ENCODE data around the gene RRAS.
A peak's percentile ranks its signal among the peaks of the same experiment; 100 is the strongest.

The RRAS gene

DNA sequence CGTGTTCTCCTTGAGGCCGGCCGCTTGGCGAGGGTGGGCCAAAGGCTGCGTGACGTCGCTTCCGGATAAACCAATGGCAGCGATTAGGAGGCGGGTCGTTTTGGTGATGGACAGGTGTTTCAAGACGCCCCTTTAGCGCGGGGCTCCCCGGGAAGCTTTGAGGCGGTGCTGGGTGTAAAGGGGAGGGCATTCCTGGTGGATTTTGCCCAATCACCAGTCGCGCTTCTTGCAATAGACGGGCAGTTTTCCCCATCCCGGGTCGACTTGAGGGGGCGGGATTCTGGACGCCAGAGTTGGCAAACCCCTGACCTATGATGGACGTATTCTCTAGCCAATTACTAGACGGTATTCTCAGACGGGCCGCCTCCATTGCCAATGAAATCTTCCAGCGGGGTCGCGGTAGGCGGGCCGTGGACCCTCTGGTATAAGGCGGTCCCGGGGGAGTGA, 36.9 kb upstream of the RRAS start:
- DNase-seq, result peak; percentile 100

DNA sequence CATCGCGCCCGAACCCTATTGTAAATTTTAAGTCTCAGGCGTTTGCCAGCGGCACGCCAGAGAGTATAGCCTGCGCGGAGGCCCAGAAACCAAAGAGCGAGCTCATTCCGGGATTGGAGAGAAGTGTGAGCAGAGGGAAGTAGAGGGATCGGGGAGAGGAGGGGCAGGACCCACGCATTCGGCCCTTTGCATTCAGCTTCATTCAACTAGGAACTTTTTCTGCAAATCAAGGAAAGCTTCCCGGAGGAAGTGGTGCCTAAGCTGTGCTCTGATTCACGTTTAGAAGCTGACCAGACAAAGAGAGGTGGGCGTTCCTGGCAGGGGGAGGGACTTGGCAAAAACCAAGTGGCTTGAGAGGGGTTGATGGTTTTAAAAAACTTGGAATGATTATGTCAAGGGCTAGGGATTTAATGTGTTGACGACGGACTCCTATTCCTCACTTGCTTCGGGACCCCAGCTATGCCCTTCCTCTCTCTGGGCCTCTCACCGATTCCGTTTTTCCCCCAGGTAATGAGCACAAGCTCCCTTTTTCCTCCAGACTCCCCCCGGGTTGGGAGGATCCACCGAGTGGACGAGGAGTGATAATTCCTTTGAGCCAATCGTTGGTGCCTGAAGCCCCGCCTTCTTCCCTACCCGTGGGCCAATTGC, 36.3 kb upstream of the RRAS start:
- DNase-seq, result peak; percentile 81

DNA sequence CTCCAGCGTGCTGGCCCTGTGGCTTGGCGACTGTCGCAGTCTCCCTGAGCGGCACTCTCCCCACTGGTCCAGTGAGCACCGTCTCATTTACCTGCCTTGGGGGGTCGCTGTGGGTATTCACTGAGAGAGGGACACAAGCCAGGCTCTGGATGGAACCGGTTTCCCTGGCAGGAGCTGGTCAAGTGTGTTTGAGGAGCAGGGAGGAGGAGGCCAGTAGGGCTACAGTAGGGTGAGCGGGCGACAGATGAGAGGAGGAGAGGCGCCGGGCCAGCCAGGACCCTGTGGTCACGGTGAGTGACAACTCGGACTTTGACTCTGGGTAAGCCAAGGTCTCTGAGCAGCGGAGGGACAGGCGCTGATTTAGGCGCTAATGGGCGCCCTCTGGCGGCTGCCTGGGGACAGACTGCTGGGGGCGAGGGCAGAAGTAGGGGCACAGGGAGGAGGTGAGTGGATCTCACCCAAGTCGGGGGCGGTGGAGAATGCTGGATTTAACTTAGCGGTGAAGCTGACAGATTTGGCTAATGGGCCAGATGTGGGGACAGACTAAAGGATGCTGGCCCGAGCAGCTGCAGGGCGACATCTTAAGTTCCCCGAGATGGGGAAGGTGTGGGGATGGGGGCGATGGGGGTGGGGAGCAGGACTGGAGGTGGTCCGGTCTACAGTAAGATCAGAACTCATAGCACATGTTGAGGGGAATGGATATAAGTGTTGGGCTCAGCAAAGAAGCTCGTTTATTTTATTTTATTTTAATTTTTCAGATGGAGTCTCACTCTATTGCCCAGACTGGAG, 32.4 kb upstream of the RRAS start:
- peak; percentile 44 for DNase-seq

DNA sequence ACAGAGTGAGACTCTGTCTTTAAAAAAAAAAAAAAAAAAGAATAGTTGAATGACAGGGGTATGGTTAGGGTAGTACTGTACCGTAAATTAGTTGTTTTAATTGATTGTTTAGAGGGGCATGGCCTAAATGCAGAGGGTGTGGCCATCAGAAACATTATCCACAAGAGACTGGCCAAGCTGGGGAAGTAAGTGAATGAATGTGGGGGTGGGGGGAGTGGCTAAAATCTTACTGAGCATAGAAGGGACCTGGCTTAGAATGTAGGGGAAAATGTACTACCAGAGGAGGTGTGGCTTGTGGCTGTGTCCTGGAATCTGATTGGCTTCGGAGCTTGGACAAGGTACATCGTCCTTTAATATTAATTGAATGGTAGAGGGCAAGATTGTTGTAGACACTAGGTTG, 29.6 kb upstream of the RRAS start:
- DNase-seq, result no peak

DNA sequence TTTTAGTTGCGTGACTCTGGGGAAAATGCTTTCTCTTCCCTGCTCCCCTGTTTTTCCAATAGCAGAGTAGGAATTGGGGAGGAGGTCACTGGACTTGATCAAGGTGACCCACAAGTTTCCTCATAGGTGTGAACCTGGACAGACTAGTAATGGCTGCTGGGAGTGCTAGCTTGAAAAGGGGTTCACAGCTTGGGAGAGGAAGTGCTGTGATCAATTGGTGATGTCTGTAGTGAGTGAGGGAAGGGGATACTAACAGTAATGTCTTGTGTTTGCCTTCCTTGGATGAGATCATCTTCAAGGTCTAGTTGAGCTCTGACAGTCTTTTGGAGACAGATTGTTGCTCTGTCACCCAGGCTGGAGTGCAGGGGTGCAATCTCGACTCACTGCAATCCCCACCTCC, 27.5 kb upstream of the RRAS start:
- no peak for DNase-seq

DNA sequence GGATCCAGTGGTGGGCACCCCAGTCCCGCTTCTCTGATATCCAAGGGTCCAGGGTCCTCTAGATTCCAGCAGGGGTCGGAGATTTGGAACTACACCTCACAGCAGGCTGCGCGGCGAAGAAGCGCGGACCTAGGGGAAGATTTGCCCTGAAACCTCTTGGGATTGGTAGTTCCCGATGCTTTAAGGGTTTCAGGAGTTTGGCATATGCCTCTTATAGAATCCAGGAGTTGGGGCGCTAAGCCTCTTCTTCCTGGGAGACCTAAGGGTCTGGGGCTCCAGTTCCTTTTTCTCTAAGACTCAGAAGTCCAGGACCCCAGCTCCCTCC, 26.1 kb upstream of the RRAS start:
- DNase-seq, result no peak

DNA sequence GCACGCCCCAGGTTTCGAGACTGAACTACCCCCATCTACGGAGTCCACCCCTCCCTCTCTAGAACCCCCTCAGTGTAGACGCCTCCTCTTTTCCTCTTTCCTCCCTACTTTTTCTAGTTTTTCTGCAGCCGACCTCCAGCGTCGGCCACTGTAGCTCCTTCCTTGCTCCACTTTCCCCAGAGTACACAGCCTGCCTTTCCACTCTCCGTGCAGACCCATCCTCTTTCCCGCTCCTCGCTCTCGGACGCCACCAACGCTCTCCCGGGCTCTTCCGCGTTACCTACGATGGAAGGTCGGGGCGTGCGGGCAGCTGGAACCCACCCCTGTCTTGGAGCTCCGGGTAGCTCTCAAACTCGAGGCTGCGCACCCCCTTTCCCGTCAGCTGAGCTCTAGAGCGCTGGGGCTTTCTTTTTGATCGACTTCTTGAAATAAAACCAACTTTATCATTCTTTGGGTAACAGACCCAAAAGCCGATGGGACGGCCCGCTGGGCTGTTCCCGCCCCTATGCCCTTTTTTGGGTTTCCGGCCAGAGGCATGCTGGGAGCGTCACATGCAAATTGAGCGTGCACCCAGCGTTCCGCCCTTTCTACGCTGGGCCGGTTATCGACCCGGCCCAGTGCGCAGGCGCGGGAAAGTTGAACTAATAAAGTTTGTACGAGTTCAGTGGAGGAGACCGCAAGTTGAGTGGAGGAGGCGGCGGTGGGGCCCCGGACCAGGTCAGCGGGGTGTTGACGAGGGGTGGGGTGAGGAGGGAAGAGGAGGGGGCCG, 25.6 kb upstream of the RRAS start, which contains the start of the genes BCL2L12 and IRF3:
Gene BCL2L12 (plus strand): TSS at position 583 of the 769 bp plus-strand sequence. CDS start 760 bp downstream, outside the sequence.
Gene IRF3 (minus strand): TSS at position 507 of the 769 bp plus-strand sequence. CDS start 1,019 bp downstream, outside the sequence.
- DNase-seq, result peak; percentile 92

DNA sequence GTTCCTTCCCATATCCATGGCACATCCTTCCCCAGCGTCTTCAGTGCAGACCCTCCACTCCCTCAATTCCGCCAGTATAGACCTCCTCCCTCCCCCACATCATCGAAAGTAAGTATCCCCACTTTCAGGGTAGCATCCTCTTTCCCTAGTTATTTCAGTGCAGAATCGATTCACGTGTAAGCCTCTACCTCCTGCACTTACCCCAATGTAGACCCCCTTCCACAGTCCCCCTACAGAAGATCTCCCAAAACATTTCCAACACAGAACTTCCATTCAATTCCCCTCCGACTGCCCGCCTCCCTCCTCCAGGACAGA, 25.1 kb upstream of the RRAS start:
- no peak for DNase-seq

DNA sequence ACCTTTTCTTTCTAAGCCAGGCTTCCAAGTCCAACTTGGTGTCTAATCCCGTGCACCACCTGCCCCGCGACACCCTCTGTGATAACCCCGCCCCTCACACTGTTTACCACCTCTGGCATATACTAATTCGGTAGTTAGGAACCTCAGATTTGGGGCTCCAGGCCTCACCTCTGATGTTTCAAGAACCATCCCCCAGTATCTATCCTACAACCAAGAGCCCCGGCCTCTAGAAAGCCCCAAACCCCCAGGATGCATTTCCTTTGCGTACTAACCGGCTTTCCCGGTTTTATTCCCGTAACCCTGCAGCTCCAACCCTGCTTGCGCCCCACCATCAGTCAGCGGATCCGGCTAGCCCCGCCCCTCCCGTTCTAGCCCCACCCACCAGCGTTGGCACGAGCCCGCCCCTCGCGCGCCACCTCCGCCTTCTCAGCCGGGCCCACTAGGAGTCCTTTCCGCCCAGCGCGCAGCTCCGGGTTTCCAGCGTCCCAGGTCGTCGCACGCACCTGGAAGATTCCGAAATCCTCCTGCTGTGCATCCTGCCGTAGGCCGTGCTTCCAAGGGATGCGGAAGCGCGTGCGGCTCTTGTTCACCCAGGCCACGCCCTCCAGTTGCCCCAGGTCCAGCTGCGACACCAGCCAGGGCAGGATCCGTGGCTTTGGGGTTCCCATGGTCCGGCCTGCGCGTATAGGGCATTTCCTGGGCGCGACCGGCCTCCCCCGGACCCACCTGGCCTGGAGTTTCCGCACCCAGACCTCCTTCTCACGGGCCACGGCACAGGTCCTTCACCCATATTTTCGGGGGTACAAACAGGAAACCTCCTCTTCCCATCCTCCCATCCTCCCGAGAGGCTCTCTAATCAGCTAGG, 24.5 kb upstream of the RRAS start:
- DNase-seq, result peak; percentile 80

DNA sequence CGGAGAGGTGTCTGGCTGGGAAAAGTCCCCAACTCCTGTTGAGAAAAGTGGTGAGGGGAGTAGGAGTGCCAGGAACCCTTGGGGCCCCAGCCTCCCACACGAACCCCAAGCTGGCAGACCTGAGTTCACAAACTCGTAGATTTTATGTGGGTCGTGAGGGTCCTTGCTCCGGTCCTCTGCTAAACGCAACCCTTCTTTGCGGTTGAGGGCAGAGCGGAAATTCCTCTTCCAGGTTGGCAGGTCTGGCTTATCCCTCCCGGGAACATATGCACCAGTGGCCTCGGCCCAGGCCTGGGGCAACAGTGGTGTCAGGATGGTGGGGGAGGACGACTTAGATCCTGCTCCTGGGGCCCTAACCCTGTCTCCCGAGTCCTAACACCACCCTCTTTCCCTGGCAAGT, 23.3 kb upstream of the RRAS start:
- no peak for DNase-seq

DNA sequence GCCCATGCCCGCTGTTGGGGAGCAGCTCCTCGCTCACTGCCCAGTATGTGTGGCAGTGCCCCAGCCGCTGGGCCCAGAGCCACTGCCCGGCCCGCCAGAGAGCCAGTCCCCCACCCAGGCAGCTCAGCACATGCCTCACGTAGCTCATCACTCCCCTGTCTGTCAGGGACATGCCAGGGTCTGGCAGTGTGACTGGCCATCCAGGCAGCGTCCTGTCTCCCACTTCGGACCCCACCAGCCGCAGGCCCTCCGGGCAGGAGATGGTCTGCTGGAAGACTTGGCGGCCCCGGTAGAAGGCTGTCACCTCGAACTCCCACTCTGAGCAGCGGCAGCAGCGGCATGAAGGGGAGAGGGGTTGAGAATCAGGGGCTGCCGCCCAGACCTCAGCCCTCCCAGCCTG, 22.1 kb upstream of the RRAS start:
- DNase-seq, result no peak

DNA sequence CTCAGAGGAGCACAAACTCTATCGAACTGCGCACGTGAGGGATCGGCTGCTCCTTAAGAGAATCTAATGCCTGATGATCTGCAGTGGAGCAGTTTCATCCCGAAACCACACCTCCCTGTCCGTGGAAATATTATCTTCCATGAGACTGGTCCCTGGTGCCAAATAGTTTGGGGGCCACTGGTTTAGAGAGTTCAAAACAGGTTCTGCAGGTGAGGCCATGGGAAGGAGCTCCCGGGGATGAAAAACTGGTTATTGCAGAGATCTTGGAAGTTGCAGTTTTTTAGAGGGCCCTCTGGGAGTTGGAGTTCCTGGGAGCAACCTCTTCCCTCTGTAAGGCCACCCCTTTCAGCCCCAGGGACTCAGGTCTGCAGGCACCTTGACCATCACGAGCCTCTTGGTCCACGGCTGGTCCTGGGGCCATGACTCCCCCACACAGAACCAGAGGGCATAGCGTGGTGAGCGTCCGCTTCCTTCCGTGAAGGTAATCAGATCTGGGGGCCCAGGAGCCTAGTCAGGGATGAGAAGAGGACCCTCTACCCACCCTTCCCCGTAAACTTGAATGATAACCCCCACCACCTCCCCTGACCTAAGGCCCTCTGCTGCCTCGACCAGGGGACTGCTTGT, 20.5 kb upstream of the RRAS start:
- no peak for DNase-seq

DNA sequence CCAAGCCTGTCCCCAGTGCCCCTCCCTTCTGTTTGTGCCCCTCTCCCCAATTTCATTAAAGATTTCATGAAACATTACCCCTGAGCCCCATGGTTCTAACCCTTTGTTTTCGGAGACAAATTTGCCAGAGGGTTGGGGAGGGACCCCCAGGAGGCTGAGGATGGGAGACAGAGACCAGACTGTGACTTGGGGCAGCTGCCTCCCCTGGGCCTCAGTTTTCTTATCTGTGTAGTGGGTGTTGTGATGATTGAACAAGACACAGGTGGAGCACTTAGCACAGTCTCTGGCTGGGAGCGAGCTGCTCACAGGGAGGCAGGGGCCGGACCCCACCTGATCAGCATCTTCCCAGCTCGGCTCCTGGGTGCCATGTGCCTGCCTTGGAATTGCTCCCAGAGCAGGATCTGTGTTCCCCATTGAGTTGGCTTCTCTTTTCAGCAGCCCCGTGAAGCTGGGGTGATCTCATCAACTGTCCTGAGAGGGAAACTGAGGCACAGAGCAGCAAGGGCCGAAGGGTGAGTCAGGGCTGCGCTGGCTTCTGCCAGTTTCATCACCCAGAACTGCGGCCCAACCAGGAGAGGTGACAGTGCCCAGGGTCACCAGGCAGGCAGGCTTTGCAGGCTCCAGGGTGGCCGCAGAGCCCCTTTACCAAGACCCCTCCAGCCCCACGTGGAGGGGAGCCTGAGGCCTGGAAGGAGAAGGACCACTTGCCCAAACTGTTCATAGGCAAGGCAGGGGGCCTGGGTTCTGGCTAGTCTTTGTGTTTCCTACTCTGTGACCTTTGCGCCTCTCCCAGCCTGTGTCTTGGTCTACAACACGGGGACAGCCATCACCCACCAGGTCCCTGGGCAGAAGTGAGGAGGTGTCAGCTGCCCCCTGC, 18.9 kb upstream of the RRAS start:
- DNase-seq, result no peak

DNA sequence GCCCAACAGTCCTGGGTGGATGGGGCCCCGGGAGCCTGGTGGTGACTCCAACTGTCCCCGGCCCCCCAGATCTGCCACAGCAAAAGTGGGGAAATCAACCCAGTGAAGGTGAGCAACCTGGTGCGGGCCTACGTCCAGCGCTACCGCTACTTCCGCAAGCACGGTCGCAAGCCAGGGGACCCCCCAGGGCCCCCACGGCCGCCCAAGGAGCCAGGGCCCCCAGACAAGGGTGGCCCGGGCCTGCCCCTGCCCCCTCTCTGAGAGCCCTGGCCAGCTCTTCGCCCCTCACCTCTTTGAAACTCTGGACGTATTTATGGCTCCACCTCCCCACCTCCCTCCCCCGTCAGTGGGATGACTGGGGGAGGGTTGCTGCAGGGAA, 18.2 kb upstream of the RRAS start:
- DNase-seq, result no peak

DNA sequence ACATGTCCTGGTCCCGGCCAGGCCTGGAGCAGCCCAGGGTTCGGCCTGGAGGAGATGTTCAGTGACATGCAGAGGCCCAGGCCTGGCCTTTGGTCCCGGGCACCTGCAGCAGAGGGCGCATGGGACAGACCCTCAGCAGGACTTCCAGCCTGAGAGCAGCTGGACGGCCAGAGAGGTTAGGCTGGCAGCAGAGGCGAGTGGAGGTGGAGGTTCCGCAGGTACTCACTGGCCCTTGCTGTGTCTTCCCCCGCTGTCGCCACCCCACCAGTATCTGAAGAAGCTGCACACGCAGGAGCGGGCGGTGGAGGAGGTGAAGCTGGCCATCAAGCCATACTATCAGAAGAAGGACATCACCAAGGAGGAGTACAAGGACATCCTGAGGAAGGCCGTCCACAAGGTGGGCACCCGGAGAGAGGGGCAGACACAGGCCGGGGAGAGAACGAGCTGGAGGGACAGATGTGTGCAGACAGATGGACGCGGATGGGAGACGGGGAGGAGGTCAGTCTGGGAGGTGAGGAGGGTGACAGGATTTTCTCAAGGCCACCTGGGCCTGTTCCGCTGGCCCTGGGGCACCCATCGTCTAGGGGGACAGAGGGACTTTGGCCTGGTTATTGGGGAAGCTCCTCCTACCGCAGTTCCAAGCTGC, 17.7 kb upstream of the RRAS start:
- no peak for DNase-seq

DNA sequence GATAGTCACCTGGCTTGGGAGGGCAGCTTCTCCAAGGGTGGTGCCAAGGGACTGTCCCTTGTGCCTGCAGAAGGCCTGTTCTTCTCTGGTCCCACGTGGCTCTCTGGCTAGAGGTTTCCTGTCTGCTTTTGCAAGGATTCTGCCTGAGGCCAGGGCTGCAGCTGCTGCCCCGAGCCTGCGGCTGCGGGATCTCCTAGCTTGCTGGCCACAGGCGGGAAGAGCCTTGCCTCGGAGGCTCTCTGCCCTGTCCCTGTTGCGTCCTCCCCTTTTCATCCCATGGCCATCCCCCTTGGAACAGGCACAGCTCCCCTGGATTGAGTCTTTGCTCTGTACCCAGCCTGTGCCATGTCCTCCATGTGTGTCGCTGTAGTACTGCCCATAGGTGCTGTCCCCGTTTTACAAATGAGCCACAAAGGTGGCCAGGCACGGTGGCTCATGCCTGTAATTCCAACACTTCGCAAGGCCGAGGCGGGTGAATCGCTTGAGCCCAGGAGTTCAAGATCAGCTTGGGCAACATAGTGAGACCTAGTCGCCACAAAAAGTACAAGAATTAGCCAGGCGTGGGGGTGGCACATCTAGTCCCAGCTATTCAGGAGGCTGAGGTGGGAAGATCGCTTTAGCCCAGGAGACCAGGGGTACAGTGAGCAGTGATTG, 16.6 kb upstream of the RRAS start:
- no peak for DNase-seq

DNA sequence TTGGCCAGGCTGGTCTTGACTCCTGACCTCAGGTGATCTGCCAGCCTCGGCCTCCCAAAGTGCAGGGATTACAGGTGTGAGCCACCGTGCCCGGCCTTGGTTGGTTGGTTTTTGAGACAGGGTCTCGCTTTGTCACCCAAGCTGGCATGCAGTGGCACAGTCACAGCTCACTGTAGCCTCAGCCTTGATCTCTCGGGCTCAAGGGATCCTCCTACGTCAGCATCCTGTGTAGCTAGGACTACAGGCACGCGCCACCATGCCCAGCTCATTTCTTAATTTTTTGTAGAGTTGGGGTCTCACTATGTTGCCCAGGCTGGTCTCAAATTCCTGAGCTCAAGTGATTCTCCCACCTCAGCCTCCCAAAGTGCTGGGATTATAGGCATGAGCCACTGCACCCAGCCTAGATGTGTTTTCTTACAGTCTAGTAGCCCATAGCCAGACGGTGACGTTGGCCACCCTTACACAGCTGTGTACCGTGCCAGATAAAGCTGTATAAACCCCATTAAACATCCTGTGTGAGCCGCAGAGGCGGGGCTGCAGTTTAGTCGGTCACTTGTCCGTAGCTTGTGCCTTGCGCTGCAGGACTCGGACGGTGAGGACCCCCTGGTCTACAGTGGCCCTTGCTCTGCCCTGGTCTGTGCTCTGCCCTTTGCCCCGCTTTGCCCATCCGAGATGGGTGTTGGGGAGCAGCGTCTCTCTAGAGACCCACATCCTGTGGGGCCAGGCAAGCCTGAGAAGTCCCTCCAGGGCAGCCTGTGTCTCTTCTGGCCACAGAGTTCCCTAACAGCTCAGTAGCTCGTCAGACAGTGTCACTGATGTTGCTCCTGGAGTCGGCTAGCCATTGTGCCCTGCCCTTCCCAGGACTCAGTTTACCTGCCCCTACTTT, 15.9 kb upstream of the RRAS start:
- no peak for DNase-seq

DNA sequence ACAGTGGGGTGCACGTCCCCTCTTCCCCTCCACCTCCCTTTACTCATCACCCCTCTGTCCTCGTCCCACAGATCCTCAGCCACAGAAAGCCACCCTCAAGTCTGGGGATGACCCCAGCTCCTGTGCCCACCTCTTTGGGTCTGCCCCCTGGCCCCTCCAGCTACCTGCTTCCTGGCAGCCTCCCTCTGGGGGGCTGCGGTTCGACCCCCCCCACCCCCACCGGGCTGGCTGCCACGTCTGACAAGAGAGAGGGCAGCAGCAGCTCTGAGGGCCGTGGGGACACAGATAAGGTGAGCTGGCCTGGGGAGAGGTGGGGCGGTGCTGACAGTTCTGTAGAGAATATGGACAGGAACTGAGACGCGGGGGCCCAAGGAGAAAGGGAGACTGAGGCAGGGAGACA, 14.6 kb upstream of the RRAS start:
- DNase-seq, result no peak

DNA sequence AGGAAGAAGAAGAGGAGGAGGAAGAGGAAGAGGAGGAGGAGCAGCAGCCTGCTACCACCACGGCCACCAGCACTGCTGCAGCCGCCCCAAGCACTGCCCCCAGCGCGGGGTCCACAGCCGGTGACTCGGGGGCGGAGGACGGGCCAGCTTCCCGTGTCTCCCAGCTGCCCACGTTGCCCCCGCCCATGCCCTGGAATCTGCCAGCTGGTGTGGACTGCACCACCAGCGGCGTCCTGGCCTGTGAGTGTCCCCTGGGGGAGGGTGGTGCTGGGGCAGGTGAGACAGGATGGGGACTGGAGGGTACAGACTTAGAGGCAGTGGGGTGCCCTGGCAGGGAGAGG, 13.5 kb upstream of the RRAS start:
- DNase-seq, result no peak

All from amniotic stem cell (primary cell).